GM12874 (cell line): ENCODE measurements around the gene MRPS18A.

Experiments
- TF ChIP-seq, protein P1 (sequence below): IDR thresholded peaks from 2 replicates; pipeline ENCODE4 v1.5.1; 2011; ENCODE audit warnings: low read depth, mild to moderate bottlenecking, control low read depth, low read length, moderate library complexity; ENCODE audit not compliant: insufficient read depth

MRPS18A gene

GRCh38 chr6:43687437-43688347 is at the start of gene MRPS18A:
Gene MRPS18A, minus strand, starts transcription at chr6:43687791. Its CDS starts 12 bp downstream, at chr6:43687779.
- TF ChIP-seq, protein P1, sequence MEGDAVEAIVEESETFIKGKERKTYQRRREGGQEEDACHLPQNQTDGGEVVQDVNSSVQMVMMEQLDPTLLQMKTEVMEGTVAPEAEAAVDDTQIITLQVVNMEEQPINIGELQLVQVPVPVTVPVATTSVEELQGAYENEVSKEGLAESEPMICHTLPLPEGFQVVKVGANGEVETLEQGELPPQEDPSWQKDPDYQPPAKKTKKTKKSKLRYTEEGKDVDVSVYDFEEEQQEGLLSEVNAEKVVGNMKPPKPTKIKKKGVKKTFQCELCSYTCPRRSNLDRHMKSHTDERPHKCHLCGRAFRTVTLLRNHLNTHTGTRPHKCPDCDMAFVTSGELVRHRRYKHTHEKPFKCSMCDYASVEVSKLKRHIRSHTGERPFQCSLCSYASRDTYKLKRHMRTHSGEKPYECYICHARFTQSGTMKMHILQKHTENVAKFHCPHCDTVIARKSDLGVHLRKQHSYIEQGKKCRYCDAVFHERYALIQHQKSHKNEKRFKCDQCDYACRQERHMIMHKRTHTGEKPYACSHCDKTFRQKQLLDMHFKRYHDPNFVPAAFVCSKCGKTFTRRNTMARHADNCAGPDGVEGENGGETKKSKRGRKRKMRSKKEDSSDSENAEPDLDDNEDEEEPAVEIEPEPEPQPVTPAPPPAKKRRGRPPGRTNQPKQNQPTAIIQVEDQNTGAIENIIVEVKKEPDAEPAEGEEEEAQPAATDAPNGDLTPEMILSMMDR, result no peak

DNA sequence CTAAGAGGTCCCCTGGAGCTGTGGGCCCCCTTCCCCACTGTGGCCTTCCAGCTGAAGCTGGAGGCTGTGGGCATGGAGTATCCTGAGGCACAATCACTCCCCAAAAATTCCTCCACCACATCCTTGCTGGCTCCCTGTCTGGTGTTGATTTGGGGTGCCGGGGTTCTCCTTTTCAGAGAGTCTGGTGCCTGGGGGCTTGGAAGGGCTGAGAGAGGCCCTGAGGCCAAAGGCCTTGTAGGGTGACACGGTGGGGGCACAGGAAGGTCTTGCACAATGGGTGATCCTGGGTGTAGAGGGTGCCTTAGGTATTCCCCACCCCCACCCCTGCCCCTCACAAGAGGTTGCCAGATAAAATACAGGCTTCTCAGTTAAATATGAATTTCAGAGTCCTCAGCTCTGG is 49.3 kb upstream of the MRPS18A start:
- TF ChIP-seq, protein P1, result no peak

- TF ChIP-seq, protein P1, result no peak
Measured at GRCh38 chr6:43736211-43736786, 48.7 kb upstream of the MRPS18A start.

GRCh38 chr6:43735642-43736199 is 48.1 kb upstream of the MRPS18A start:
- TF ChIP-seq, protein P1, result no peak

DNA sequence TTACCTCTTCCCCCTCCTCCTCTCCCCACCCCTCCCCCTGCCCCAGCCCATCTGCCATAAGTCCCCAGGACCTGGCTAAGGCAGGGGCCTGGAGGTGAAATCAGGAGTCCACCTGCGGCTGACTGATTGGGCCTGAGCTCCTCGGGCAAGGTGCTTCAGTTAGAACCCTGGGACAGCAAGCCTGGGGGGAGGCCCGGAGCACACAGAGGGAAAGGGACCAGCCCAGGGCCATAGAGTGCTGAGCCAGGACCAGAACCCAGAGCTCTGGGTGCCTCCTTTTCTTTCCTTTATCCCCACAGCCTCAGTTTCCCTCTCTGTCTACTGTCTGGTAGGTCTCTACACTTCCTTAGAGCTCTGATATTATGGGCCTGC is 46.7 kb upstream of the MRPS18A start:
- TF ChIP-seq, protein P1, result no peak

- TF ChIP-seq, protein P1, result no peak
Measured at GRCh38 chr6:43733471-43734293, 46.1 kb upstream of the MRPS18A start.

DNA sequence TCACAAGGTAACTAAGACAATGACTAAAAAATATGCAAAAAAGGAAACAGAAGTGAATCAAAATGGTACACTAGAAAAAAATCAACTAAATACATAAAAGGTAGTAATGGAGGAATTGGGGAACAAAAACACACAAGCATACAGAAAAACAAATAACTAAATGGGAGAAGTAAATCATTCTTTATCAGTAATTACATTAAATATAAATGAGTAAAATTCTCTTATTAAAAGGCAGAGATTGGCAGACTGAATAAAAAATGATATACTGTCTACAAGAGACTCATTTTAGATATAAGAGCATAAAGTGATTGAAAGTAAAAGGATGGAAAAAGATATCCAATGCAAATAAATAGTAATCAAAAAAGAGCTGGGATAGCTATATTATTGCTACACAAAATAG is 43.0 kb upstream of the MRPS18A start:
- TF ChIP-seq, protein P1, result no peak
